ENCODE results near the gene INHBC.
A peak's percentile ranks its signal among the peaks of the same experiment; 100 is the strongest.

Gene INHBC

DNA sequence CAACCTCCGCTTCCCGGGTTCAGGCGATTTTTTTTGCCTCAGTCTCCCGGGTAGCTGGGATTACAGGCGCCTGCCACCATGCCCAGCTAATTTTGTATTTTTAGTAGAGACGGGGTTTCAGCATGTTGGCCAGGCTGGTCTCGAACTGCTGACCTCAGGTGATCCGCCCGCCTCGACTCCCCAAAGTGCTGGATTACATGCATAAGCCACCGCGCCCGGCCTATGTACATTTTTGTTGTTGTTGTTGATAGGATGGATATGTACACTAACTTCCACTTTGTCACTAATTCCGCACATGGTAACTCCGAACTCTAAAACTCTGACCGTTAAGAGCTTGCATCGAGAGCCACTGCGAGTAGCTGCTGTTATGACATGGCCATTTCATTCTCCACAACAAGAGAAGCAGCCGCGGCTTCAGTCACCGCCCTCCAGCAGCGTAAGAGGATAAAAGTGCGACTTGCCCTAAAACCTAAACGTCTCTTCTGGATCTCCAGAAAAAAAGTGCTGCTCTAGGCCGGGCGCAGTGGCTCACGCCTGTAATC lies 52.5 kb downstream of the INHBC start:
- no peaks in the 10 kb centered on the region for H3K27me3 ChIP-seq (ENCODE audit: control insufficient read depth, insufficient read depth, low read length)
- no peak overlapping the region for H3K27ac ChIP-seq

GRCh38 chr12:57487597-57488401 lies 53.2 kb downstream of the INHBC start, which contains the start of gene MARS1:
Gene MARS1, plus strand, starts transcription at chr12:57488068. Its CDS starts 23 bp downstream, at chr12:57488091.
- TF ChIP-seq, protein P1, sequence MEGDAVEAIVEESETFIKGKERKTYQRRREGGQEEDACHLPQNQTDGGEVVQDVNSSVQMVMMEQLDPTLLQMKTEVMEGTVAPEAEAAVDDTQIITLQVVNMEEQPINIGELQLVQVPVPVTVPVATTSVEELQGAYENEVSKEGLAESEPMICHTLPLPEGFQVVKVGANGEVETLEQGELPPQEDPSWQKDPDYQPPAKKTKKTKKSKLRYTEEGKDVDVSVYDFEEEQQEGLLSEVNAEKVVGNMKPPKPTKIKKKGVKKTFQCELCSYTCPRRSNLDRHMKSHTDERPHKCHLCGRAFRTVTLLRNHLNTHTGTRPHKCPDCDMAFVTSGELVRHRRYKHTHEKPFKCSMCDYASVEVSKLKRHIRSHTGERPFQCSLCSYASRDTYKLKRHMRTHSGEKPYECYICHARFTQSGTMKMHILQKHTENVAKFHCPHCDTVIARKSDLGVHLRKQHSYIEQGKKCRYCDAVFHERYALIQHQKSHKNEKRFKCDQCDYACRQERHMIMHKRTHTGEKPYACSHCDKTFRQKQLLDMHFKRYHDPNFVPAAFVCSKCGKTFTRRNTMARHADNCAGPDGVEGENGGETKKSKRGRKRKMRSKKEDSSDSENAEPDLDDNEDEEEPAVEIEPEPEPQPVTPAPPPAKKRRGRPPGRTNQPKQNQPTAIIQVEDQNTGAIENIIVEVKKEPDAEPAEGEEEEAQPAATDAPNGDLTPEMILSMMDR (IDR thresholded peaks at IDR 0.05), result no peak
- Histone ChIP-seq H2AFZ (peak within 1 kb of the TSS; percentile 79), H3K9ac (peak within 1 kb of the TSS; percentile 38), H3K4me2 (ENCODE audit: low read length) (peak within 1 kb of the TSS; percentile 59), H3K27ac (peak within 1 kb of the TSS; percentile 31), H3K27me3 (ENCODE audit: control insufficient read depth, insufficient read depth, low read length) (no peaks in the 10 kb centered on the region), H3K9me3 (ENCODE audit: control insufficient read depth, low read length) (no peaks in the 10 kb centered on the region), H3K4me3 (ENCODE audit: low read depth, low read length) (peak within 1 kb of the TSS; percentile 89), H3K79me2 (peaks cover 8% of the 10 kb centered on the region), H3K36me3 (ENCODE audit: control insufficient read depth, insufficient read depth, low read length) (no peaks in the 10 kb centered on the region), H3K4me1 (peaks cover 3% of the 10 kb centered on the region)

More for the DNA sequence above, 52.5 kb downstream of the INHBC start:
- Histone ChIP-seq H3K36me3 (ENCODE audit: control insufficient read depth, insufficient read depth, low read length) (no peaks in the 10 kb centered on the region), H2AFZ (peak overlapping the region; percentile 79), H3K9ac (no peak overlapping the region), H3K4me1 (peaks cover 3% of the 10 kb centered on the region), H3K4me3 (ENCODE audit: low read depth, low read length) (peak overlapping the region; percentile 89), H3K4me2 (ENCODE audit: low read length) (peak overlapping the region; percentile 52), H3K79me2 (peaks cover 8% of the 10 kb centered on the region), H3K9me3 (ENCODE audit: control insufficient read depth, low read length) (no peaks in the 10 kb centered on the region)
- TF ChIP-seq, protein P1 (IDR thresholded peaks at IDR 0.05), result no peak

DNA sequence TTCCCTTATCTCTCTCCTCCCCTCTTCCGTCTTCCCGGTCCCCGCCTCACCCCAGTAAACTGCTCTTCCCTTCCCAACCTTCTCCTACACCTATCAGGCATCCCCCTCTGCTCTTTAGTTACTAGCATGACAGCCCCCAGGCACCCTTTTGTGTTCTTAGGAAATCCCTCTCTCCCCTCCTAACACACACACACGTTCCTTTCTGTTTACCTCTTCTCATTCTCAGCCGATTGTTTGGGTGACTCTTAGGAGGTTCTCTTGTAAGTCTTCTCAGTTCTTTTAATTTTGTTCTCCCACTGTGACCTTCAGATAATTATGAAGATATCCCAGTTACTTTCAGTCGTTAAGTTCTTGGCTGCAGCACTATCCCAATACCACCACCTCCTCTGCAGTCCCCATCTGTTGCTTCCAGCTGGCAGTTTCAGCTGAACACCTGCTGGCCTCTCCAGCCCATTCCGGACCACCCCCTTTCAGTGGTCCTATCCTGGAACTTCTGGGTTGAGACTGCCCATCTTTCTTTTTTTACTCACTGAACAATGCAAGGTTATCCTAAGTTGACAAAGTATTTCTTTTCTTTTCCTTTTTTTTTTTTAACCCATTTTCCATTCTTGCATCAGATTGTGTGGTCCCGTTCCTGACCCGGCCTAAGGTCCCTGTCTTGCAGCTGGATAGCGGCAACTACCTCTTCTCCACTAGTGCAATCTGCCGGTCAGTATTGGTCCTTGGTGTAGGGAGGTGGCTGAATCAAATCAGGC lies 54.0 kb downstream of the INHBC start:
- peaks cover 3% of the 10 kb centered on the region for H3K4me1 ChIP-seq
- peak overlapping the region; percentile 89 for H3K4me3 ChIP-seq (ENCODE audit: low read depth, low read length)
- peak overlapping the region; percentile 31 for H3K27ac ChIP-seq
- peak overlapping the region; percentile 79 for H2AFZ ChIP-seq
- TF ChIP-seq, protein P1 (IDR thresholded peaks at IDR 0.05), result no peak
- no peak overlapping the region for H3K9ac ChIP-seq
- H3K27me3 ChIP-seq (ENCODE audit: control insufficient read depth, insufficient read depth, low read length), result no peaks in the 10 kb centered on the region
- H3K36me3 ChIP-seq (ENCODE audit: control insufficient read depth, insufficient read depth, low read length), result no peaks in the 10 kb centered on the region
- H3K79me2 ChIP-seq, result peaks cover 8% of the 10 kb centered on the region
- H3K9me3 ChIP-seq (ENCODE audit: control insufficient read depth, low read length), result no peaks in the 10 kb centered on the region
- H3K4me2 ChIP-seq (ENCODE audit: low read length), result peak overlapping the region; percentile 59

GRCh38 chr12:57489157-57489641 lies 54.6 kb downstream of the INHBC start:
- Histone ChIP-seq H3K36me3 (ENCODE audit: control insufficient read depth, insufficient read depth, low read length) (no peaks in the 10 kb centered on the region), H3K79me2 (peaks cover 8% of the 10 kb centered on the region), H3K9me3 (ENCODE audit: control insufficient read depth, low read length) (no peaks in the 10 kb centered on the region), H3K9ac (no peak overlapping the region), H3K27ac (no peak overlapping the region), H2AFZ (no peak overlapping the region), H3K4me2 (ENCODE audit: low read length) (no peak overlapping the region), H3K4me3 (ENCODE audit: low read depth, low read length) (no peak overlapping the region), H3K4me1 (peaks cover 3% of the 10 kb centered on the region), H3K27me3 (ENCODE audit: control insufficient read depth, insufficient read depth, low read length) (no peaks in the 10 kb centered on the region)
- TF ChIP-seq, protein P1 (IDR thresholded peaks at IDR 0.05), result no peak
